Kidney (tissue), 14 donors: ENCODE measurements around the gene CD180. TPM values are rescaled to one million over a fixed set of nuclear protein-coding genes. Genes with fewer than 3 reads are reported as not detected.

ENCODE experiments used
- DNase-seq, 5 donors: peaks; one replicate each; pipeline ENCODE4 v3.0.0-alpha.2; 2013 to 2020
- FAIRE-seq: peaks from 2 replicates; lab custom pipeline; 2012; peaks lifted over from hg19 to GRCh38; lab: Jason Lieb, UNC
- H3K27ac ChIP-seq, 2 donors: one replicate each; pipeline ENCODE4 v1.7.0; 2013; ENCODE audit warnings: low read depth in 2 of 2, low read length in 2 of 2, inconsistent platforms in 1 of 2
- H3K27me3 ChIP-seq: one replicate; pipeline ENCODE4 v1.7.1; 2013; ENCODE audit warnings: low read length, inconsistent platforms; ENCODE audit not compliant: control insufficient read depth, insufficient read depth
- H3K36me3 ChIP-seq, 3 donors: one replicate each; pipeline versions ENCODE4 v1.7.0 to v1.7.1; 2013; ENCODE audit warnings: low read length in 3 of 3, control low read depth in 1 of 3, inconsistent platforms in 1 of 3; ENCODE audit not compliant: insufficient read depth in 3 of 3, control insufficient read depth in 2 of 3
- H3K4me1 ChIP-seq, 3 donors: one replicate each; pipeline versions ENCODE4 v1.7.0 to v1.7.1; 2013; ENCODE audit warnings: low read length in 3 of 3, inconsistent platforms in 1 of 3, low read depth in 1 of 3; ENCODE audit not compliant: control insufficient read depth in 2 of 3, insufficient read depth in 2 of 3
- H3K4me3 ChIP-seq, 3 donors: one replicate each; pipeline versions ENCODE4 v1.7.0 to v1.8.1; 2013; ENCODE audit warnings: low read length in 3 of 3, control low read depth in 1 of 3, inconsistent platforms in 1 of 3
- H3K9ac ChIP-seq, 3 donors: one replicate each; pipeline versions ENCODE4 v1.7.0 to v1.7.1; 2013; ENCODE audit warnings: low read length in 3 of 3, control low read depth in 1 of 3, inconsistent platforms in 1 of 3
- H3K9me3 ChIP-seq, 3 donors: one replicate each; pipeline versions ENCODE4 v1.7.0 to v1.7.1; 2013; ENCODE audit warnings: low read length in 3 of 3, control low read depth in 1 of 3, inconsistent platforms in 1 of 3; ENCODE audit not compliant: control insufficient read depth in 2 of 3, insufficient read depth in 1 of 3
- CTCF ChIP-seq: IDR thresholded peaks from 3 replicates; pipeline ENCODE4 v1.5.1; 2012; ENCODE audit warnings: mild to moderate bottlenecking, moderate library complexity, borderline replicate concordance; ENCODE audit not compliant: insufficient read depth; ENCODE audit errors: extremely low read depth
- intact Hi-C: fragments of 100-400 bp; cut with DNase I; formaldehyde crosslinking; loops from one replicate; pipeline ENCODE4 v1.11.1; 2022
- polyA plus RNA-seq: library from polyadenylated mRNA; stranded (reverse); fragments of 350-450 nt; fragmentation: Illumina TruSeq; extraction: RNeasy Lipid Tissue Mini Kit (QIAGEN cat#74804); gene quantifications from one replicate; pipeline ENCODE4 v1.2.3, GENCODE V29; 2014; ENCODE audit warnings: low read depth, low replicate concordance; ENCODE audit not compliant: insufficient read depth
- total RNA-seq: library from RNA; stranded (reverse); fragmentation: NEBNext Ultra II Directional; extraction: Animal tissue kit (Norgen Biotek cat#: 25700); gene quantifications from one replicate; pipeline ENCODE4 v1.2.1, GENCODE V29; 2021
- donor health status: control.
- donor health status: control.
- donor health status: control.
- donor health status: control.
- donor health status: control.
- donor health status: DM: yes; HTN: yes; CAD: no.
- donor health status: Normal renal cell carcinoma (clear cell type).

CD180 gene
- total and polyA plus RNA-seq, 2 donors from 2014 or later: 0.28 to 3.3 TPM

DNA sequence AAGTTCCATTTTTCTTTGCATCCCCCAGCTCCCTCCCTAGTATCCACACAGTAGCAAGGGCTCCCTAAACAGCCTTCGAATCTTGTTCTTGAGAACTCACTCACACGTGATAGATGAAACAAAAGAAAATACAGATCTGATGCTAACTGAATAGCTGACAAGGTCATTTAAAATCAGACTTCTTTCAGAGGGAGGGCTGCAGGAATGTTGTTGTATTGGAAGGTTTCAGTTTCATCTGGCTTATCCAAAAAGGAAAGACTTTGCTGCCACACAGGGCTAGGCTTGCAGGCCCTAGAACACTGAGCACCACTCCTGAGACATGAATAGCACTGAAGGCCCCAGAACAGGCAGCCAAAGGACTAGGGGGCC lies 3.2 kb downstream of the CD180 start:
- Histone ChIP-seq H3K27me3 (no peaks in the 10 kb centered on the region), H3K4me3 (no peak overlapping the region), H3K4me1 (peaks cover 0 to 2% (median 0%) of the 10 kb centered on the region in 3 donors), H3K9me3 (no peaks in the 10 kb centered on the region), H3K36me3 (no peaks in the 10 kb centered on the region), H3K9ac (no peak overlapping the region), H3K27ac (no peak overlapping the region)
- DNase-seq (no peak), FAIRE-seq (no peak)
- intact Hi-C loops: no loop called here
- no peak for TF ChIP-seq CTCF

DNA sequence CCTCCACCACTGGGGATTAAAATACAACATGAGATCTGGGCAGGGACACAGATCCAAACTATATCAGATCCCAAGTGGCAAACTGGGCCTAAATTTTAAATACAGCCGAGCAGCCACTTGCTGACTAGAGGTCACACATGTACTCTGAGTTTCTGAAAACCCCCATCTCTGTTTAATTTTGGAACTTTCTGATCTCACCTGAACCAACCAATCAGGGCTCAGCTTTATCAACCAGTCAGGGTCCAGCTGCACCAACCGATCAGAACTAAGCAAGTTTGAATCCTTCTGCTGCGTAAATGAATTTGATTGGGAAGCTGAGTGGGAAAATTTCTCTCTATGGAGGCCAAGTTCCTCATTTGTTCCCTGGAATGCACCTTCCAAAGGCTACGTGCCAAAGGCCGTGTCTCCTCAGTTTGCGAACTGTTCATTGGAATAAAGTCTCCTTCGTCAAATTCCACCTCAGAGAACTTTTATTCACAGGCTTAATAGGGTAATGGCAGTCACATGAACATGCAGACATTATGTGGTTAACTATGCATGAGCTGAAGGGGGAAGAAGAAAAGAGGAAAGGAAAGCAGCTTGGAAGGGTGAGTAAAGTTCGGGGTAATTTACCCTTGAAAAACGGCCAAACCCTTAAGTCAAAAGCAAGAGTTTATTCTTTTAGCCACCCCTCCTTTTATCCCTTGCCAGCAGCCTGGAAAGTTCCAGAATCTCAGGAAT lies 3.7 kb downstream of the CD180 start:
- no peak overlapping the region for H3K4me3 ChIP-seq
- TF ChIP-seq CTCF: no peak
- no peak for FAIRE-seq

DNA sequence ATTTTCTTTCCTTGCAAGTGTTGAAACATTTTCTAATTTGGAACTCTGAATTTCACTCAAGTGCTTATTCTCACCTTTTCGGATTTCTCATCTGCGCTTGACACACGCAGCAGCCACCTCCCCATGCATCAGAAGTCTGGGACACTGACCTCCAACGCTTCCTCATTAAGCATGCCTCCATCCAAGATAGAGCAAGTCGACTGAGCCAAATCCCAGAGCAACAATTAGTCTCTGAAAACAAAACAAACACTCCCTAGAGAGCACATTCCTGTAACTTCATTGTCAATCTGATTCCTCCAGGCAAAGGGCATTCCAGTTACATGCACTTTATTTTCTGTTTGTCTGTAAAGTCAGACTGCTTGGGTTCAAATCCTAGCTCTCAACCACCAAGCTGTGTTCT lies 5.7 kb downstream of the CD180 start:
- Histone ChIP-seq H3K4me3 (no peak overlapping the region), H3K4me1 (peaks cover 0 to 2% (median 0%) of the 10 kb centered on the region in 3 donors), H3K27me3 (no peaks in the 10 kb centered on the region), H3K27ac (no peak overlapping the region), H3K9ac (no peak overlapping the region), H3K9me3 (no peaks in the 10 kb centered on the region), H3K36me3 (no peaks in the 10 kb centered on the region)
- no peak for FAIRE-seq
- intact Hi-C loops: no loop called here
- TF ChIP-seq CTCF: no peak
- peak in 2 of 5 donors; percentile 45 to 55 for DNase-seq

More for the DNA sequence above, 3.7 kb downstream of the CD180 start:
- H3K9me3 ChIP-seq: no peaks in the 10 kb centered on the region
- H3K9ac ChIP-seq: no peak overlapping the region
- H3K27ac ChIP-seq: no peak overlapping the region
- DNase-seq: peak in 1 of 5 donors; percentile 50
- no peaks in the 10 kb centered on the region for H3K27me3 ChIP-seq
- intact Hi-C loops: no loop called here
- peaks cover 0 to 2% (median 0%) of the 10 kb centered on the region in 3 donors for H3K4me1 ChIP-seq
- no peaks in the 10 kb centered on the region for H3K36me3 ChIP-seq
